ENCODE data around the gene PHLPP2.

PHLPP2 gene

DNA sequence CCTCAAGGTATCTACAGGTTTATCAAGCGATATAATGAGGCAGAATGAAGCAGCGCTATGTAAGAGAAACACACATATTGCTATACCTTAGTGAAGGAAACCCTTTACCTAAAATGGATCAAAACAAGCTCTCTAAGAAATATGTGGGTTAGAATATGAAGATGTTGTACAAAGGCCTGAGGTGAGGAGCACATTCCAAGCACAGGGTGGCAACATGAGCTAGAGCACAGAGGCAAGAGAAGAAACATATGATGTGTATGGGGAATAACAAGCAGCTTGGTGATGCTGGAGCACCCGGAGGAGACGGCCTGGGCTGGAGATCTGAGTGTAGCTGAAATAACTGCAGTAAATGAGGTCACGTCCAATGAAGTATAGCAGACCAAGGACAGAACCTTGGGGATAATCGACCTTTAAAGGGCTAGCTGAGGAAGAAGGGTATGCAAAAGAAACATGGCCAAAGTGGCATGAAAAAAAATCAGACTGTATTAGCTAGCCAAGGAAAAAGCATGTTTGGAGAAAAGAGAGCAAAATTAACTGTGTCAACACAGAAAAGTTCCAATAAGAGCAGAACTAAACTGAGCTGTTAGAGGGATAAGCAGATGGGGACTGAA lies 54.5 kb downstream of the PHLPP2 start:
- DNase-seq (ENCODE audit: low read depth in 3 of 3) = no peak

GRCh38 chr16:71666928-71667707 lies 57.4 kb downstream of the PHLPP2 start:
- no peak for DNase-seq (ENCODE audit: low read depth in 3 of 3)

DNA sequence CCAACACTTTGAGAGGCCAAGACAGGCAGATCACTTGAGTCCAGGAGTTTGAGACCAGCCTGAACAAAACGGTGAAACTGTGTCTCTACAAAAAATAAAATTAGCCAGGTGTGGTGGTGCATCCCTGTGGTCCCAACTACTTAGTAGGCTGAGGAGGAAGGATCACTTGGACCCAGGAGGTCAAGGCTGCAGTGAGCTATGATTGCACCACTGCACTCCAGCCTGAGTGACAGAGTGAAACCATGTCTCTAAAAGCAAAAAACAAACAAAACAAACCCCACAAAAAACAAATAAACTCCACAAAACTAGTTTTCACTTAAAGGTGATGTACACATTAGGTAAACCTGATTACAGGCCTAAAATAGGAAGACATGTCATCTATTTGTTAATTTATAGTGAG lies 58.2 kb downstream of the PHLPP2 start:
- no peak for DNase-seq (ENCODE audit: low read depth in 3 of 3)

GRCh38 chr16:71659471-71659870 lies 65.0 kb downstream of the PHLPP2 start:
- DNase-seq (ENCODE audit: low read depth in 3 of 3) = no peak

GRCh38 chr16:71658771-71659170 lies 65.7 kb downstream of the PHLPP2 start:
- DNase-seq (ENCODE audit: low read depth in 3 of 3) = no peak

DNA sequence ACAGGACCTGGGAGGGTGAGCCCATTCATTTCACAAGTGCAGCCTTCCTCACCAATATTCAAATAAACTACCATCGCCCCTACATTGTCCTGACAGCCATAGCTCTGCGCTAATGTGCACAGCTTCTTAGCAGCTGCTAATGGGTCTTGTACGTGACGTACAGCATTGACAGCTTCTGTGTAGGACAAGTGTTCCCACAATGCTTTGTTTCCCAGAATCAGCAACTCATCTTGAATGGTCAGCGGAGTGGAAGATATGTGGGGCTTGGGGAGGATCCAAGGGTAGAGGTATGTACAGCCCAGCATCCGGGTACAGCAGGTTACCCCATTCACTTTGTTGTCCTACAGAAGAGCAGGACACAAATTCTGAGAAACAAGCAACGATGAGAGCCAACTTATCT lies 74.8 kb downstream of the PHLPP2 start:
- no peak for DNase-seq (ENCODE audit: low read depth in 3 of 3)

DNA sequence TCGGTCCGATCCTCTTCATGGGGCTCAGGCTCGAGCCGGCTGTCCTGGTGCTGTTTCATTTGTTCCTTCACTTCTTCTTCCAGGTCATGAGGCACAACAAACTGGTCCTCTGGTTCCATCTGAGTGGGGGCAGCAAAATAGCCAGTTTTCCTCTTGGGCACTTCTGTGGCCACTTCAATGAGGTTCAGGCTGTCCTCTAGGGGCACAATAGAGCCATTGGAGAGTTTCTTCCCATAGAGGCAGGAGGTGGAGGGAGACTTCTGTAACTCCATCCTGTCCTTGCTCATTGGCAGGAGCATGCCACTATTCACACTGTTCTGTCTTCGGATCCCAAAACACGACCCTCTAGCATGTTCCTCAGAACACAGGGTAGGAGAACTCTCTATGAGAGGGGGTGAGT lies 75.6 kb downstream of the PHLPP2 start:
- DNase-seq (ENCODE audit: low read depth in 3 of 3) = no peak

- no peak for DNase-seq (ENCODE audit: low read depth in 3 of 3)
These were observed 76.3 kb downstream of the PHLPP2 start for GRCh38 chr16:71648162-71648561.

DNA sequence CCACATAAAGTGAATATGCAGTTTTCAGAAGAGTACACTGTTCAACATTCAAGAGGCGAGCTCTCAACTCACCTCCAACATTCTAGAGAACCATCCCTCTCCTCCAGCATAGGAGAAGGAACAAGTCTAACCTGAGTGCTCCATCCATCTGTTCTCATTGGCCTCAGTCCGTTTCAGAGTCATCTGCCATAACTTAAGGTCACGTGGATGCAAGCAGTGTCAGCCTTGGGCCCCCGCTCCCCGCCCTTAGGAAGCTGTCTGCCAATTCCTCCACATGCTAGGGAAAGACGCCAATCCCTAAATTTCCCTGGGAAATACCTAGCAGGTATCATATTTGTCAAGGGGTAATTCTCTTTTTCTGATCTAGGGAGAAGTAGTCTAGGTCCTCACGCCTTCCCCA lies 77.1 kb downstream of the PHLPP2 start:
- no peak for DNase-seq (ENCODE audit: low read depth in 3 of 3)

GRCh38 chr16:71645450-71645849 lies 79.1 kb downstream of the PHLPP2 start:
- no peak for DNase-seq (ENCODE audit: low read depth in 3 of 3)

GRCh38 chr16:71637398-71637797 lies 87.1 kb downstream of the PHLPP2 start:
- DNase-seq (ENCODE audit: low read depth in 3 of 3) = no peak

GRCh38 chr16:71635632-71636031 lies 88.9 kb downstream of the PHLPP2 start:
- no peak for DNase-seq (ENCODE audit: low read depth in 3 of 3)

- no peak for DNase-seq (ENCODE audit: low read depth in 3 of 3)
These were observed 92.7 kb downstream of the PHLPP2 start for GRCh38 chr16:71631776-71632175.

- no peak for DNase-seq (ENCODE audit: low read depth in 3 of 3)
These were observed 93.7 kb downstream of the PHLPP2 start for GRCh38 chr16:71630808-71631207.

DNA sequence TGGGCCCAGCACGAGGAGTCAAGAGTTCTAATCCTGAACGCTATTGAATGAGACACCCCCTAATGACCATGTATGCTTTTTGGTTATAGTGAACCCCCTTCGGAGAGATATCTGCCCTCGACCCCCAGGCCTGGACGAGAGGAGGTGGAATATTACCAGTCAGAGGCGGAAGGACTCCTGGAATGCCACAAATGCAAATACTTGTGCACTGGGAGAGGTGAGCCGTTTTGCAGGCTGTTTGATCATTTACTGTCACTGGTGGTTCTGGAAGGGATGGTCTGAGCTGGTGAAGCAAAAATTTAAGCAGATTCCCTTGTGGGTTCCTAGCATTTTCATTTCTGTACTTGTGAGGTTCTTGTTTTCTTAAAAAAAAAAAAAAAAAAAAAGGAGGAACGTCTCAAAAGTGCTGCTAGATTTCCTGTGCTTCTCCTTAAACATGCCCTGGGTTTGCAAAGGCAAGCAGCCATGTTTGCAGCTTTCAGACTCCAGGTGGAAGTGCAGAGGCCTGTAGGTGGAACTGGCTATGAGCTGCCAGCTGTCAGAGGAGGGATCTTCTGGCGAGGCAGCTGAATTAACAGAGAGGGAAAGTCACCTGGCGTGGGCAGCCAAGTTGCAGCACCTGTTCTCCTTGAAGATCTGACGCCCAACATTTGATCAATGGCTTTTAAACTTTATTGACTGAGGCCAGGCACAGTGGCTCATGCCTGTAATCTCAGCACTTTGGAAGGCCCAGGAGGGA lies 95.1 kb downstream of the PHLPP2 start:
- no peak for DNase-seq (ENCODE audit: low read depth in 3 of 3)

- no peak for DNase-seq (ENCODE audit: low read depth in 3 of 3)
These were observed 95.7 kb downstream of the PHLPP2 start for GRCh38 chr16:71628810-71629209.

DNA sequence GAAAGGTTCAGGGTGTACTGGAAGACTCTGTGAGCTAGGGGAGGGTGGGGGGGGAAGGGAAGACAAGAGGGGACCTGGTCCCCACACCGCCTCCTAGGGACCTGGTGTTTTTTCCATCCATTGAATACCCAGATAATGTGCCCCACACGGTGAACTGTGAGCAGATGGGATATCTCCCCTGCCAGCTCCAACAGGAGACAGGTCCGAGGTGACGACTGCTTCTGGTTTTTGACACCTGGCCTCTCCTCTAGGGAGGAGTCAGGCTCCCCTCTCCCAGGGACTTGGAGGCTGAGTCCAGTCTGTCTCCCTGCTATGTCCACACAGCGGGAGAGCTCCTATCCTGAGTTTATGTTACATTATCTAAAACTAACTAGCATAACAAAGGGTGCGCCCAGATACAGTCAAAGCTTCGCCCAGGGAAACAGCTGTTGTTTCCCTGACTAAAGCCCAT lies 96.7 kb downstream of the PHLPP2 start:
- no peak for DNase-seq (ENCODE audit: low read depth in 3 of 3)

- DNase-seq (ENCODE audit: low read depth in 3 of 3) = no peak
These were observed 97.7 kb downstream of the PHLPP2 start for GRCh38 chr16:71626858-71627213.

GRCh38 chr16:71626018-71626857 lies 98.3 kb downstream of the PHLPP2 start, which contains the start of gene MARVELD3:
TSS of gene MARVELD3 (plus strand) at chr16:71626184. CDS start at chr16:71626230, 46 bp downstream.
- no peak for DNase-seq (ENCODE audit: low read depth in 3 of 3)

DNA sequence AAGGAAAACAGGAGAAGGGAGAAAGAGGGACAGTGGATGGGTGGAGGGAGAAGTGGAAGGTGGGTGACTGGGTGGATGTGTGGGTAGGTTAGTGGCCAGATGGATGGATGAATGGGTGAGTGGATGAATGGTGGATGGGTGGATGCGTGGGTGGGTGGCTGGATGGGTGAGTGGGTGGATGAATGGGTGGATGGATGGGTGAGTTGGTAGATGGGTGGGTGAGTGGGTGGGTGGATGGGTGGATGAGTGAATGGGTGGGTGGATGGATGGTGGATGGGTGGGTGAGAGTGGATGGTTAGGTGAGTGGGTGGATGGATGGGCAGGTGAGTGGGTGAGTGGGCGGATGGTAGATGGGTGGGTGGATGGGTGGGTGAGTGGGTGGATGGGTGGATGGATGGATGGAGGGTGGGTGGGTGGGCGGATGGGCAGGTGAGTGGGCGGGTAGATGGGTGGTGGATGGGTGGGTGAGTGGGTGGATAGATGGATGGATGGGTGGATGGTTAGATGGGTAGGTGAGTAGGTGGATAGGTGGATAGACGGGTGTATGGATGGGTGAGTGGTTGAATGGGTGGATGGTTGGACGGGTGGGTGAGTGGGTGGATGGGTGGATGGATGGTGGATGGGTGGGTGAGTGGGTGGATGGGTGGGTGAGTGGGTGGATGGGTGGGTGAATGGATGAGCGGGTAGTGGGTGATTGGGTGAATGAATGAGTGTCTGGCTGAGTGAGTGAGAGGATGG lies 99.2 kb downstream of the PHLPP2 start:
- DNase-seq (ENCODE audit: low read depth in 3 of 3) = no peak

GRCh38 chr16:71623597-71623996 lies 100.9 kb downstream of the PHLPP2 start:
- DNase-seq (ENCODE audit: low read depth in 3 of 3) = no peak
